Loucy (cell line): Measurements from ENCODE around the gene TMPRSS6.

Source experiments
- EZH2phosphoT487 ChIP-seq: fragments of 200-600 bp; IDR thresholded peaks from 2 replicates; pipeline ENCODE4 v1.6.1; 2018; ENCODE audit warnings: antibody characterized with exemption, mild to moderate bottlenecking, moderate library complexity, borderline replicate concordance
- TF ChIP-seq, protein P1 (sequence below): fragments of 200-600 bp; sonication (generic); conservative IDR thresholded peaks from 2 replicates; pipeline ENCODE4 v1.5.1; 2014; ENCODE audit warnings: mild to moderate bottlenecking, antibody characterized with exemption, low read length

DNA sequence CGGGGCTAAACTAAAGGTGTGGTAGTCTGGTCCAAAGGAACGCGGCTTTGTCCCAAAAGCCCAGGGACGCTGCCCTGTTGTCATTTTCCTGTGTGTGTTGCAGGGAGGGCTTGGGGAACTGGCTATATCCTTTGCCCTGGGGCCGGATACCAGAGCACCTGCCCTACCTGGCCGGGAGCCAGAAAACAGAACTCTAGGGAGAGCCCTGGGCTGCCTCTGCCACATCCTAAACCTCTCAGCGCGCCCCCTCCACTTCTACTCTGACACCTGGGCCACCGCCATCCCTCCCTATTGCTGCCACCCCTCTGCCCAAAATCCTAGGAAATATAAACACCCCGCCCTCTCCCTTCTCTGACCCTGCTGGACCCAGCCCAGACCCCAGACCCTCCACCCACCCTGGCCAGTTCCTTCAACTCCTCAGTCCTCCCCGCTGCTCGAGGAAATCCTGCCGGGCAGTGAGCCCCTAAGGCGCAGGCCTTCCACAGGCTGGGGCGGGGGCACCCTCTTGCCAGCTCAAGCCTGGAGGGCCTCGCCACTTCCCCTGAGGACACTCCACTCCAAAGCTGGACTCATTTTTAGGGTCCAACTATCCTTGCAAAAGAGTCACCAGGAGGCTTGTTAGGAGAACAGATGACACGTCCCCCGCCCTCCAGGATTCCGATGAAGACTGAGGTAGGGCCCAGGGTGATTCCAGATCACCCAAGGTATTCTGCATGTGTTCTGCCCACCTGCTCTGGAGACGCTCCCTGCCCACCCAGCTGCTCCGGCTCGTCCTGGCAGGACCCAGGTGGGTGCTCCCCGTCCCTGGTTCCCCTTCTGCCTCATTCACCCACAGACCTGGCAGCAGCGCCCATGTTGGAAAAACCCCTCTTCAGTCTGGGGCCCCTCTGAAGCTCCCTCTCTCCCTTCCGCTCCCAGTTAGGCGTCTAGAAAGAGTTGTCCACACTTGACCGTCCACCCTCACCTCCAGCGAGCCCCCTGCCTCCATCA is 45.8 kb downstream of the TMPRSS6 start:
- TF ChIP-seq, protein P1, sequence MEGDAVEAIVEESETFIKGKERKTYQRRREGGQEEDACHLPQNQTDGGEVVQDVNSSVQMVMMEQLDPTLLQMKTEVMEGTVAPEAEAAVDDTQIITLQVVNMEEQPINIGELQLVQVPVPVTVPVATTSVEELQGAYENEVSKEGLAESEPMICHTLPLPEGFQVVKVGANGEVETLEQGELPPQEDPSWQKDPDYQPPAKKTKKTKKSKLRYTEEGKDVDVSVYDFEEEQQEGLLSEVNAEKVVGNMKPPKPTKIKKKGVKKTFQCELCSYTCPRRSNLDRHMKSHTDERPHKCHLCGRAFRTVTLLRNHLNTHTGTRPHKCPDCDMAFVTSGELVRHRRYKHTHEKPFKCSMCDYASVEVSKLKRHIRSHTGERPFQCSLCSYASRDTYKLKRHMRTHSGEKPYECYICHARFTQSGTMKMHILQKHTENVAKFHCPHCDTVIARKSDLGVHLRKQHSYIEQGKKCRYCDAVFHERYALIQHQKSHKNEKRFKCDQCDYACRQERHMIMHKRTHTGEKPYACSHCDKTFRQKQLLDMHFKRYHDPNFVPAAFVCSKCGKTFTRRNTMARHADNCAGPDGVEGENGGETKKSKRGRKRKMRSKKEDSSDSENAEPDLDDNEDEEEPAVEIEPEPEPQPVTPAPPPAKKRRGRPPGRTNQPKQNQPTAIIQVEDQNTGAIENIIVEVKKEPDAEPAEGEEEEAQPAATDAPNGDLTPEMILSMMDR: no peak
- no peak for TF ChIP-seq EZH2phosphoT487
